Measurements from ENCODE around the gene TBC1D3B.

Gene TBC1D3B

GRCh38 chr17:36132421-36132831 lies 44.0 kb downstream of the TBC1D3B start:
- no peak for DNase-seq (ENCODE audit: low read depth)
- H3K4me3 ChIP-seq (ENCODE audit: control insufficient read depth, low read depth, low read length) = no peak overlapping the region
- no peak for TF ChIP-seq CTCF (IDR thresholded peaks at IDR 0.05; ENCODE audit: control insufficient read depth, insufficient read depth, low read depth, low read length, missing control alignments)

- no peak for DNase-seq (ENCODE audit: low read depth)
- H3K4me3 ChIP-seq (ENCODE audit: control insufficient read depth, low read depth, low read length) = no peak overlapping the region
- no peak for TF ChIP-seq CTCF (IDR thresholded peaks at IDR 0.05; ENCODE audit: control insufficient read depth, insufficient read depth, low read depth, low read length, missing control alignments)
Observed at GRCh38 chr17:36131931-36132330, 44.5 kb downstream of the TBC1D3B start.

GRCh38 chr17:36131421-36131820 lies 45.0 kb downstream of the TBC1D3B start:
- DNase-seq (ENCODE audit: low read depth) = no peak
- no peak for TF ChIP-seq CTCF (IDR thresholded peaks at IDR 0.05; ENCODE audit: control insufficient read depth, insufficient read depth, low read depth, low read length, missing control alignments)

GRCh38 chr17:36130346-36130745 lies 46.1 kb downstream of the TBC1D3B start:
- TF ChIP-seq CTCF (IDR thresholded peaks at IDR 0.05; ENCODE audit: control insufficient read depth, insufficient read depth, low read depth, low read length, missing control alignments) = no peak
- no peak overlapping the region for H3K4me3 ChIP-seq (ENCODE audit: control insufficient read depth, low read depth, low read length)
- no peak for DNase-seq (ENCODE audit: low read depth)

More at GRCh38 chr17:36131421-36131820, 45.0 kb downstream of the TBC1D3B start:
- no peak overlapping the region for H3K4me3 ChIP-seq (ENCODE audit: control insufficient read depth, low read depth, low read length)

GRCh38 chr17:36129616-36130015 lies 46.8 kb downstream of the TBC1D3B start:
- no peak for DNase-seq (ENCODE audit: low read depth)
- no peak overlapping the region for H3K4me3 ChIP-seq (ENCODE audit: control insufficient read depth, low read depth, low read length)
- TF ChIP-seq CTCF (IDR thresholded peaks at IDR 0.05; ENCODE audit: control insufficient read depth, insufficient read depth, low read depth, low read length, missing control alignments) = no peak

- H3K4me3 ChIP-seq (ENCODE audit: control insufficient read depth, low read depth, low read length) = no peak overlapping the region
- no peak for DNase-seq (ENCODE audit: low read depth)
- TF ChIP-seq CTCF (IDR thresholded peaks at IDR 0.05; ENCODE audit: control insufficient read depth, insufficient read depth, low read depth, low read length, missing control alignments) = no peak
Observed at GRCh38 chr17:36128411-36128978, 47.9 kb downstream of the TBC1D3B start.

GRCh38 chr17:36127911-36128310 lies 48.5 kb downstream of the TBC1D3B start:
- no peak for TF ChIP-seq CTCF (IDR thresholded peaks at IDR 0.05; ENCODE audit: control insufficient read depth, insufficient read depth, low read depth, low read length, missing control alignments)
- no peak for DNase-seq (ENCODE audit: low read depth)
- H3K4me3 ChIP-seq (ENCODE audit: control insufficient read depth, low read depth, low read length) = no peak overlapping the region
